GM23338 (cell line): ENCODE results near the gene WDR91. TPM values are rescaled to one million over a fixed set of nuclear protein-coding genes. Genes with fewer than 3 reads are reported as not detected.

Source experiments
- CREB1 ChIP-seq: fragments of 250-450 bp; sonication (Bioruptor Pico); IDR thresholded peaks from 2 replicates; pipeline ENCODE4 v1.5.0; 2020; ENCODE audit warnings: low read depth, mild to moderate bottlenecking, moderate library complexity
- EZH2 ChIP-seq: fragments of 200-600 bp; sonication (generic); IDR thresholded peaks from one replicate; pipeline ENCODE4 v1.8.0; 2017; ENCODE audit warnings: antibody characterized with exemption, mild to moderate bottlenecking, low read depth; ENCODE audit not compliant: unreplicated experiment
- EZH2phosphoT487 ChIP-seq: fragments of 200-600 bp; sonication (generic); IDR thresholded peaks from one replicate; pipeline ENCODE4 v1.8.1; 2018; ENCODE audit warnings: antibody characterized with exemption; ENCODE audit not compliant: unreplicated experiment
- POLR2AphosphoS5 ChIP-seq: IDR thresholded peaks from 2 replicates; pipeline ENCODE4 v1.6.1; 2016; ENCODE audit warnings: antibody characterized with exemption, low read depth
- ZNF114 ChIP-seq: fragments of 250-450 bp; sonication (Bioruptor Pico); IDR thresholded peaks from 2 replicates; pipeline ENCODE4 v1.5.0; 2020; ENCODE audit warnings: mild to moderate bottlenecking, moderate library complexity
- ZNF331 ChIP-seq: fragments of 250-450 bp; sonication (Bioruptor Pico); IDR thresholded peaks from 2 replicates; pipeline ENCODE4 v1.5.0; 2020; ENCODE audit warnings: low read depth, mild to moderate bottlenecking, moderate library complexity
- polyA plus RNA-seq: library from polyadenylated mRNA; unstranded; fragments of >200 nt; fragmentation: Nextera tagmentation; extraction: Ambion mirVana; gene quantifications from 2 replicates; pipeline ENCODE4 v1.2.1, GENCODE V29; 2016
- total RNA-seq: library from RNA; depleted of rRNA; stranded (reverse); fragments of >200 nt; shearing (Covaris generic); gene quantifications from 2 replicates; pipeline ENCODE4 v1.2.3, GENCODE V29; 2014
- TF ChIP-seq, protein P1 (sequence below): fragments of 250-450 bp; sonication (Bioruptor Pico); IDR thresholded peaks from 2 replicates; pipeline ENCODE4 v1.5.0; 2020; ENCODE audit warnings: mild to moderate bottlenecking, moderate library complexity
- TF ChIP-seq, protein P2 (sequence below): IDR thresholded peaks from one replicate; pipeline ENCODE4 v1.6.1; 2018; ENCODE audit warnings: antibody characterized with exemption; ENCODE audit not compliant: unreplicated experiment

The WDR91 gene
- total and polyA plus RNA-seq, 2 experiments from 2014 or later = 5.8 to 32.6 TPM

DNA sequence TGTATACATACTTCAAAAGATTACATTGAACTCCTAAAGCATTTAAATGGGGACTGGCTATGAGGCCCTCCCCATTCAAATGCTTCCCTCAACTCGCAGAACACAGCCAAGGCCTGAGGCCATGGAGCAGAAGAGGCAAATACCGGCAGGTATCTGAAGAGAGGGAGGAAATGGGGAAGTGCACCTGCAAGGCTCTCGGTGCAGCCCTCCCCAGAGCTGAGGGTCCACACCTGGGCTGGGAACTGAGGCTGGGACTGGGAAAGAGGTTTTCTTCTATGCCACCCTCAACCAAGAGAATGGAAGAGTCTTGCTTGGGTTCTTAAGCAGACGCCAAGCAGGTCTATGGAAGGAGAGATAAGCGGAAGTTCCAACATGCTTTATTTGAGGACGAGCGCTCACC is 27.8 kb downstream of the WDR91 start (continued):
- TF ChIP-seq, protein P1, sequence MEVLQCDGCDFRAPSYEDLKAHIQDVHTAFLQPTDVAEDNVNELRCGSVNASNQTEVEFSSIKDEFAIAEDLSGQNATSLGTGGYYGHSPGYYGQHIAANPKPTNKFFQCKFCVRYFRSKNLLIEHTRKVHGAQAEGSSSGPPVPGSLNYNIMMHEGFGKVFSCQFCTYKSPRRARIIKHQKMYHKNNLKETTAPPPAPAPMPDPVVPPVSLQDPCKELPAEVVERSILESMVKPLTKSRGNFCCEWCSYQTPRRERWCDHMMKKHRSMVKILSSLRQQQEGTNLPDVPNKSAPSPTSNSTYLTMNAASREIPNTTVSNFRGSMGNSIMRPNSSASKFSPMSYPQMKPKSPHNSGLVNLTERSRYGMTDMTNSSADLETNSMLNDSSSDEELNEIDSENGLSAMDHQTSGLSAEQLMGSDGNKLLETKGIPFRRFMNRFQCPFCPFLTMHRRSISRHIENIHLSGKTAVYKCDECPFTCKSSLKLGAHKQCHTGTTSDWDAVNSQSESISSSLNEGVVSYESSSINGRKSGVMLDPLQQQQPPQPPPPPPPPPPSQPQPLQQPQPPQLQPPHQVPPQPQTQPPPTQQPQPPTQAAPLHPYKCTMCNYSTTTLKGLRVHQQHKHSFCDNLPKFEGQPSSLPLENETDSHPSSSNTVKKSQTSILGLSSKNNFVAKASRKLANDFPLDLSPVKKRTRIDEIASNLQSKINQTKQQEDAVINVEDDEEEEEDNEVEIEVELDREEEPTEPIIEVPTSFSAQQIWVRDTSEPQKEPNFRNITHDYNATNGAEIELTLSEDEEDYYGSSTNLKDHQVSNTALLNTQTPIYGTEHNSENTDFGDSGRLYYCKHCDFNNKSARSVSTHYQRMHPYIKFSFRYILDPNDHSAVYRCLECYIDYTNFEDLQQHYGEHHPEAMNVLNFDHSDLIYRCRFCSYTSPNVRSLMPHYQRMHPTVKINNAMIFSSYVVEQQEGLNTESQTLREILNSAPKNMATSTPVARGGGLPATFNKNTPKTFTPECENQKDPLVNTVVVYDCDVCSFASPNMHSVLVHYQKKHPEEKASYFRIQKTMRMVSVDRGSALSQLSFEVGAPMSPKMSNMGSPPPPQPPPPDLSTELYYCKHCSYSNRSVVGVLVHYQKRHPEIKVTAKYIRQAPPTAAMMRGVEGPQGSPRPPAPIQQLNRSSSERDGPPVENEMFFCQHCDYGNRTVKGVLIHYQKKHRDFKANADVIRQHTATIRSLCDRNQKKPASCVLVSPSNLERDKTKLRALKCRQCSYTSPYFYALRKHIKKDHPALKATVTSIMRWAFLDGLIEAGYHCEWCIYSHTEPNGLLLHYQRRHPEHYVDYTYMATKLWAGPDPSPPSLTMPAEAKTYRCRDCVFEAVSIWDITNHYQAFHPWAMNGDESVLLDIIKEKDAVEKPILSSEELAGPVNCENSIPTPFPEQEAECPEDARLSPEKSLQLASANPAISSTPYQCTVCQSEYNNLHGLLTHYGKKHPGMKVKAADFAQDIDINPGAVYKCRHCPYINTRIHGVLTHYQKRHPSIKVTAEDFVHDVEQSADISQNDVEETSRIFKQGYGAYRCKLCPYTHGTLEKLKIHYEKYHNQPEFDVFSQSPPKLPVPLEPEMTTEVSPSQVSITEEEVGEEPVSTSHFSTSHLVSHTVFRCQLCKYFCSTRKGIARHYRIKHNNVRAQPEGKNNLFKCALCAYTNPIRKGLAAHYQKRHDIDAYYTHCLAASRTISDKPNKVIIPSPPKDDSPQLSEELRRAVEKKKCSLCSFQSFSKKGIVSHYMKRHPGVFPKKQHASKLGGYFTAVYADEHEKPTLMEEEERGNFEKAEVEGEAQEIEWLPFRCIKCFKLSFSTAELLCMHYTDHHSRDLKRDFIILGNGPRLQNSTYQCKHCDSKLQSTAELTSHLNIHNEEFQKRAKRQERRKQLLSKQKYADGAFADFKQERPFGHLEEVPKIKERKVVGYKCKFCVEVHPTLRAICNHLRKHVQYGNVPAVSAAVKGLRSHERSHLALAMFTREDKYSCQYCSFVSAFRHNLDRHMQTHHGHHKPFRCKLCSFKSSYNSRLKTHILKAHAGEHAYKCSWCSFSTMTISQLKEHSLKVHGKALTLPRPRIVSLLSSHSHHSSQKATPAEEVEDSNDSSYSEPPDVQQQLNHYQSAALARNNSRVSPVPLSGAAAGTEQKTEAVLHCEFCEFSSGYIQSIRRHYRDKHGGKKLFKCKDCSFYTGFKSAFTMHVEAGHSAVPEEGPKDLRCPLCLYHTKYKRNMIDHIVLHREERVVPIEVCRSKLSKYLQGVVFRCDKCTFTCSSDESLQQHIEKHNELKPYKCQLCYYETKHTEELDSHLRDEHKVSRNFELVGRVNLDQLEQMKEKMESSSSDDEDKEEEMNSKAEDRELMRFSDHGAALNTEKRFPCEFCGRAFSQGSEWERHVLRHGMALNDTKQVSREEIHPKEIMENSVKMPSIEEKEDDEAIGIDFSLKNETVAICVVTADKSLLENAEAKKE (CRISPR knock-in tag) = no peak
- TF ChIP-seq POLR2AphosphoS5 = no peak
- no peak for TF ChIP-seq ZNF114 (CRISPR knock-in tag)
- no peak for TF ChIP-seq ZNF331 (CRISPR knock-in tag)
- no peak for TF ChIP-seq EZH2phosphoT487
- TF ChIP-seq CREB1 (CRISPR knock-in tag) = no peak
- TF ChIP-seq EZH2 = no peak
- TF ChIP-seq, protein P2, sequence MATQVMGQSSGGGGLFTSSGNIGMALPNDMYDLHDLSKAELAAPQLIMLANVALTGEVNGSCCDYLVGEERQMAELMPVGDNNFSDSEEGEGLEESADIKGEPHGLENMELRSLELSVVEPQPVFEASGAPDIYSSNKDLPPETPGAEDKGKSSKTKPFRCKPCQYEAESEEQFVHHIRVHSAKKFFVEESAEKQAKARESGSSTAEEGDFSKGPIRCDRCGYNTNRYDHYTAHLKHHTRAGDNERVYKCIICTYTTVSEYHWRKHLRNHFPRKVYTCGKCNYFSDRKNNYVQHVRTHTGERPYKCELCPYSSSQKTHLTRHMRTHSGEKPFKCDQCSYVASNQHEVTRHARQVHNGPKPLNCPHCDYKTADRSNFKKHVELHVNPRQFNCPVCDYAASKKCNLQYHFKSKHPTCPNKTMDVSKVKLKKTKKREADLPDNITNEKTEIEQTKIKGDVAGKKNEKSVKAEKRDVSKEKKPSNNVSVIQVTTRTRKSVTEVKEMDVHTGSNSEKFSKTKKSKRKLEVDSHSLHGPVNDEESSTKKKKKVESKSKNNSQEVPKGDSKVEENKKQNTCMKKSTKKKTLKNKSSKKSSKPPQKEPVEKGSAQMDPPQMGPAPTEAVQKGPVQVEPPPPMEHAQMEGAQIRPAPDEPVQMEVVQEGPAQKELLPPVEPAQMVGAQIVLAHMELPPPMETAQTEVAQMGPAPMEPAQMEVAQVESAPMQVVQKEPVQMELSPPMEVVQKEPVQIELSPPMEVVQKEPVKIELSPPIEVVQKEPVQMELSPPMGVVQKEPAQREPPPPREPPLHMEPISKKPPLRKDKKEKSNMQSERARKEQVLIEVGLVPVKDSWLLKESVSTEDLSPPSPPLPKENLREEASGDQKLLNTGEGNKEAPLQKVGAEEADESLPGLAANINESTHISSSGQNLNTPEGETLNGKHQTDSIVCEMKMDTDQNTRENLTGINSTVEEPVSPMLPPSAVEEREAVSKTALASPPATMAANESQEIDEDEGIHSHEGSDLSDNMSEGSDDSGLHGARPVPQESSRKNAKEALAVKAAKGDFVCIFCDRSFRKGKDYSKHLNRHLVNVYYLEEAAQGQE = no peak
